Measurements from ENCODE around the gene EZH1.
"Not testable (repeated sequence)": the region's sequence is repeated elsewhere in the genome, so short reads cannot be mapped to it uniquely, and the experiment has no call there.

Gene EZH1

GRCh38 chr17:42673885-42674754 is 70.7 kb downstream of the EZH1 start:
- H3K27me3 Mint-ChIP-seq = peaks cover 75% of the 10 kb centered on the region
- H3K4me3 Mint-ChIP-seq = peak overlapping the region; percentile 44 to 67
- no peaks in the 10 kb centered on the region for H3K9me3 Mint-ChIP-seq
- no peak overlapping the region for H3K27ac Mint-ChIP-seq
- peaks cover 67% of the 10 kb centered on the region for H3K4me1 Mint-ChIP-seq
- DNase-seq = peak in 1 of 2 donors; percentile 30
- ATAC-seq = no peak

GRCh38 chr17:42673266-42673884 is 71.5 kb downstream of the EZH1 start:
- no peak for DNase-seq
- Mint-ChIP-seq H3K9me3 (no peaks in the 10 kb centered on the region), H3K27ac (no peak overlapping the region), H3K4me3 (no peak overlapping the region), H3K27me3 (peaks cover 81% of the 10 kb centered on the region), H3K4me1 (peaks cover 60% of the 10 kb centered on the region)
- no peak for ATAC-seq

- no peak overlapping the region for H3K4me3 Mint-ChIP-seq
- H3K9me3 Mint-ChIP-seq = no peaks in the 10 kb centered on the region
- H3K27me3 Mint-ChIP-seq = peaks cover 81% of the 10 kb centered on the region
- DNase-seq (no peak), ATAC-seq (no peak)
- no peak overlapping the region for H3K27ac Mint-ChIP-seq
- H3K4me1 Mint-ChIP-seq = peaks cover 48% of the 10 kb centered on the region
These were observed 72.8 kb downstream of the EZH1 start for GRCh38 chr17:42672038-42672437.

- H3K27me3 Mint-ChIP-seq = peaks cover 75% of the 10 kb centered on the region
- DNase-seq (no peak), ATAC-seq (peak; percentile 29)
- peak overlapping the region; percentile 82 to 84 for H3K4me3 Mint-ChIP-seq
- no peak overlapping the region for H3K27ac Mint-ChIP-seq
- H3K4me1 Mint-ChIP-seq = peaks cover 41% of the 10 kb centered on the region
- H3K9me3 Mint-ChIP-seq = no peaks in the 10 kb centered on the region
These were observed 73.8 kb downstream of the EZH1 start for GRCh38 chr17:42670789-42671657.

- DNase-seq (peak; percentile 43 to 51), ATAC-seq (peak; percentile 76)
- H3K27ac Mint-ChIP-seq = no peak overlapping the region
- peak overlapping the region; percentile 82 to 84 for H3K4me3 Mint-ChIP-seq
- no peaks in the 10 kb centered on the region for H3K9me3 Mint-ChIP-seq
- peaks cover 35% of the 10 kb centered on the region for H3K4me1 Mint-ChIP-seq
- H3K27me3 Mint-ChIP-seq = peaks cover 66% of the 10 kb centered on the region
These were observed 74.7 kb downstream of the EZH1 start for GRCh38 chr17:42669977-42670788.

GRCh38 chr17:42669705-42669976 is 75.2 kb downstream of the EZH1 start:
- ATAC-seq (no peak), DNase-seq (no peak)
- Mint-ChIP-seq H3K4me1 (peaks cover 30% of the 10 kb centered on the region), H3K27me3 (peaks cover 61% of the 10 kb centered on the region), H3K27ac (no peak overlapping the region), H3K4me3 (peak overlapping the region in 1 of 2 donors; percentile 59), H3K9me3 (no peaks in the 10 kb centered on the region)

- Mint-ChIP-seq H3K9me3 (no peaks in the 10 kb centered on the region), H3K27ac (no peak overlapping the region), H3K4me3 (no peak overlapping the region), H3K27me3 (peaks cover 37% of the 10 kb centered on the region), H3K4me1 (peaks cover 20% of the 10 kb centered on the region)
- ATAC-seq (no peak), DNase-seq (no peak)
These were observed 77.5 kb downstream of the EZH1 start for GRCh38 chr17:42667088-42667951.

GRCh38 chr17:42666126-42666525 is 78.7 kb downstream of the EZH1 start:
- H3K9me3 Mint-ChIP-seq, H3K27ac Mint-ChIP-seq, DNase-seq, ATAC-seq, H3K4me3 Mint-ChIP-seq: not testable (repeated sequence)
- Mint-ChIP-seq H3K27me3 (peaks cover 26% of the 10 kb centered on the region), H3K4me1 (peaks cover 11% of the 10 kb centered on the region)

- H3K4me1 Mint-ChIP-seq = peaks cover 6% of the 10 kb centered on the region
- H3K27me3 Mint-ChIP-seq = peaks cover 20% of the 10 kb centered on the region
- DNase-seq (no peak), ATAC-seq (no peak)
- no peak overlapping the region for H3K4me3 Mint-ChIP-seq
- no peaks in the 10 kb centered on the region for H3K9me3 Mint-ChIP-seq
- H3K27ac Mint-ChIP-seq = peak overlapping the region in 1 of 2 donors; percentile 44
These were observed 79.2 kb downstream of the EZH1 start for GRCh38 chr17:42665581-42666001.

GRCh38 chr17:42660692-42661345 is 84.0 kb downstream of the EZH1 start:
- DNase-seq (no peak), ATAC-seq (no peak)
- peaks cover 24% of the 10 kb centered on the region for H3K4me1 Mint-ChIP-seq
- no peak overlapping the region for H3K4me3 Mint-ChIP-seq
- H3K27me3 Mint-ChIP-seq = no peaks in the 10 kb centered on the region
- peaks cover 0 to 7% of the 10 kb centered on the region in 2 donors for H3K9me3 Mint-ChIP-seq
- no peak overlapping the region for H3K27ac Mint-ChIP-seq

- H3K9me3 Mint-ChIP-seq, H3K27me3 Mint-ChIP-seq, H3K27ac Mint-ChIP-seq, DNase-seq: not testable (repeated sequence)
- ATAC-seq = peak; percentile 10
- H3K4me3 Mint-ChIP-seq = peak overlapping the region; percentile 93 to 95
- peaks cover 30% of the 10 kb centered on the region for H3K4me1 Mint-ChIP-seq
These were observed 84.9 kb downstream of the EZH1 start for GRCh38 chr17:42659932-42660274.

GRCh38 chr17:42659079-42659931 is 85.5 kb downstream of the EZH1 start, which contains the start of gene TUBG2:
Gene TUBG2, plus strand, starts transcription at chr17:42659284. Its CDS starts 220 bp downstream, at chr17:42659504.
- peak; percentile 62 to 79 for DNase-seq
- peaks cover 30% of the 10 kb centered on the region for H3K4me1 Mint-ChIP-seq
- peak; percentile 88 for ATAC-seq
- peak within 1 kb of the TSS; percentile 93 to 95 for H3K4me3 Mint-ChIP-seq
- H3K27ac Mint-ChIP-seq = peak within 1 kb of the TSS; percentile 83 to 94
- H3K27me3 Mint-ChIP-seq = peaks cover 6% of the 10 kb centered on the region
- H3K9me3 Mint-ChIP-seq = peaks cover 0 to 7% of the 10 kb centered on the region in 2 donors
